Upper lobe of left lung (tissue), 4 donors: ENCODE measurements around the gene LPXN.

ENCODE experiments used
- CTCF ChIP-seq, 6 experiments: fragments of 450-650 bp in 4 of 6; fragments of 200-600 bp in 2 of 6; sonication (generic) in 2 of 6; IDR thresholded peaks; one replicate each; pipeline ENCODE4 v1.5.1; 2016 to 2019; ENCODE audit warnings: antibody characterized with exemption in 6 of 6
- EP300 ChIP-seq, 4 donors: sonication (generic); formaldehyde crosslinking; IDR thresholded peaks; one replicate each; pipeline ENCODE4 v1.5.1; 2017; ENCODE audit warnings: antibody characterized with exemption in 4 of 4, control low read depth in 2 of 4
- POLR2A ChIP-seq, 4 donors: fragments of 450-650 bp; IDR thresholded peaks; one replicate each; pipeline ENCODE4 v1.5.1; 2016 to 2017; ENCODE audit warnings: antibody characterized with exemption in 4 of 4, mild to moderate bottlenecking in 2 of 4
- POLR2AphosphoS5 ChIP-seq, 2 donors: sonication (generic); formaldehyde crosslinking; IDR thresholded peaks; one replicate each; pipeline ENCODE4 v1.5.1; 2017; ENCODE audit warnings: antibody characterized with exemption in 2 of 2

GRCh38 chr11:58513747-58514367, 61.8 kb downstream of the LPXN start:
- TF ChIP-seq CTCF (IDR thresholded peaks at IDR 0.05), result peak in 5 of 6 experiments; percentile 38 to 62 (median 58)
- TF ChIP-seq POLR2AphosphoS5 (IDR thresholded peaks at IDR 0.05), result no peak
- no peak for TF ChIP-seq EP300 (IDR thresholded peaks at IDR 0.05)
- no peak for TF ChIP-seq POLR2A (IDR thresholded peaks at IDR 0.05)
